ENCODE measurements around the gene CXCL11.
"Not testable (repeated sequence)": the region's sequence is repeated elsewhere in the genome, so short reads cannot be mapped to it uniquely, and the experiment has no call there.

The CXCL11 gene

DNA sequence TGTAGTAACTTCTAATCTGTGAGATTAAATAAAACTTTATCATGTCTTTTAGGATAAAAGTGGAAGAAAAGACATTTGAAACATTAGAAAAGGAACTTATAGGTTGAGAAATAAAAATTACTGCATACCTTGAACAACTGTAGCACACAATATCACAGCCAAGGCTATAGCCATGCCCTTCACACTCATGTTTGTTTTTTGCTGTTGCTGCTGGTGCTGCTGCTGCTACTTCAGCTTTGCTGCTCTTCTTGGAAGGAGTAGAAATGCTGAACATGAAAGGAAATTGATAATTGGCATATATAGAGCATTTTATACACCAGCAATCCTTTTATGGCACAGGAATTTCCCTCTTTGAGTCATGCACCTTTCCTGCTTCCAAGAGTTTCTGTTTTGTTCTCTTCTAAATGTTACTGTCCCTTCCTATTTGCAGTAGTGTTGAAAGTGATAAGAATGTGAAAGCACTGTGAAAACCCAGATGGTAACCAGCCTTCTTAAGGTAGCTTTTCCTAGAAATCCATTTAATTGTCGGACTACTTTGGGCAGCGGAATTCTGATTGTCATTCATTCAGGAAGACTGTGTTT is at the start of gene CXCL11:
Gene CXCL11 (minus strand): TSS at position 272 of the 582 bp plus-strand sequence. CDS start 83 bp downstream, at position 189.
- DNase-seq = no peak

DNA sequence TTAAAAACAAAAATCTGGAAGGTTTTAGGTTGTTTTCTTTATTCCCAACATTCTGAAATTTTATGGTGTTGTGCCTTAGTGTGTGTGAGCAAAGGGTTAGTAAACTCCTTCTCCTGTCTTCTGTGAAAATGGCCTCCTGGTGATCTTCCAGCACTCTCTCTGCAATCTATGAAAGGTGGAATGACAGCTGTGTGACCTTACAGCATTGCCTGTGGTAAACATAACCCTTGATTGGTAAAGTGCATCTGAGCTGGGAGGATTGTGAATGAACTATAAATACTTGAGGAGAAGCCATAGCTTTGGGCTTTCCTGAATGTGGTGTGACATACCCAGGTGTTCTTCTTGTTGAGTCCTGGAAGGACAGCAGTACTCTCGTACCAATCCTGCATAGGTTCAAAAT is 48.7 kb upstream of the CXCL11 start:
- DNase-seq = no peak

DNA sequence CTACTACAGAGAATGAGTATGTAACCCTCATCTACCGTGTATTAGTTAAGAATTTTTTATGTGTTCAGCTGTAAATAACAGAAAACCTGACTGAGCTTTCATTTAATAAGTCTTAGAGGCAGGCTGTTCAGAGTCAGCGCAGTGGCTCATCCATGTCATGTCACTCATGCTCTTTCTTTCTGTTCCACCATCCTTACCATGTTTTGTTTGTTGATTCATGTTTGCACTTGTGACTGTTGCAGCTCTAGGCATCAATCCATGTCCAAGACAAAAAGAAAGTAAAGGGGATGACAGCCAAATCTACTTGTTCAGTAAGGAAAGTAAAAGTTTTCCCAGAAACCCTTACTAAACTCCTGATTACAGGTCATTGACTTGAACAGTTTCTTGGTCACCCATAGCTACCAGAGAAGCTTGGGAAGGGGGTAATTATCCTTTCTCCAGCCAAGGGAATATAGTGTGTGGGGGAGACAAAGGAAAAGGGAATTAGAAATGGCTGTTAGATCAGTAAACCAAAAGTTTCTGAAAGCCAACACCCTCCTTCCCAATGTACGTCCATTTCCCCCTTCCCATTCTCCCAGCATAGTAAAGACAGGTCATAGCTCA is 47.6 kb upstream of the CXCL11 start:
- DNase-seq = no peak

DNA sequence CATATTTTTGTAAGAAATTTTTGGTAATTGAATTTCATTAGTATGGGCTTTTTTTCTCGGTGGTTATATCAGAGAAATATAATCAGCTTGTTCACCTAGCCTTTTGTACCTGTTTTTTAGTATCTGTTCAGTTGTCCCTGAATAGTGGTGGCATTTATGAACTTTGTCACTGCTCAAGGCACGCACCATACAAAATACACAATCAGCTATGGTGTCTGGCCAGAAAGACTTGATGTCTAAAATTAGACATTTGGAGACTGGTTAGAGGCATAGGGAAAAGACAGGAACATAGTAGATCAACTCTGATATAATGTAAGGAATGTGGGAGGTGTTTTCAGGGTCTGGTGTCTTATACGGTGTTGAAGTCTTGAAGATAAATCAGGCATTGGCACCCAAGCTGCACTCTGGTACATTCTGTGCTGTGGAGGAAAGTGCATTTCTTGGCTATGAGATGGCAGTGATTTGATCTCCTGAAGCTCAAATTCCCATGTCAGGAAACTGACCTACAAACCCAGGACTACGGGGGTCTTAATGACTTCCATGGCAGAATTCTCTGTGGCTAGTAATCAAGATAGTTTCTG is 42.3 kb upstream of the CXCL11 start:
- no peak for DNase-seq

DNA sequence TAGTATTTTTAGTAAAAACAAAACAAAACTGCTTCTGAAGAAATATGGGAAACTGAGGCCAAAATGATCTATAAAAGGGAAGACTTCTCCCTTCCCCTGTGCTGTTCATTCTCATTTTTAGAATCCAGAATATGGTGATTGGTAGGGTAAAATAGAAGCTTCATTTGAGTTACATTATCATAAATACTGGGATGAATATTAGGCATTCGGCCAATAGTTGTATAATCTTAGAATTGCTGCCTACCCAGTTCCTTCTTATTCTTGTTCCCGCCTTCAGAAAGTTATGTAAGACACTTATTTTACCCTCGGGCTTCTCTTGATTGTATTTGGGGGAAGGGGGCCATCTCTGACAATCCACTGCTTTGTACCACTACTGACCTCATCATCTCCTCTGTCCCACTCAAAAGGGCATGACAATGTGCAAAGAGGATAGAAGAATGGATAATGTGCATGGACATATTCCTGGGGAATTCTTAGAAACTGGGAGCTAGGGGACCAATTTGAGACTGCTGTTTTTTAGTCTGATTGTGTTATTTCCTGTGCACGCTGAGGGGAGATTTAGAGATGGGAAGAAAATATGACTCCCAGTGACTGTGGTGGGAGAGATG is 39.2 kb upstream of the CXCL11 start:
- no peak for DNase-seq

DNA sequence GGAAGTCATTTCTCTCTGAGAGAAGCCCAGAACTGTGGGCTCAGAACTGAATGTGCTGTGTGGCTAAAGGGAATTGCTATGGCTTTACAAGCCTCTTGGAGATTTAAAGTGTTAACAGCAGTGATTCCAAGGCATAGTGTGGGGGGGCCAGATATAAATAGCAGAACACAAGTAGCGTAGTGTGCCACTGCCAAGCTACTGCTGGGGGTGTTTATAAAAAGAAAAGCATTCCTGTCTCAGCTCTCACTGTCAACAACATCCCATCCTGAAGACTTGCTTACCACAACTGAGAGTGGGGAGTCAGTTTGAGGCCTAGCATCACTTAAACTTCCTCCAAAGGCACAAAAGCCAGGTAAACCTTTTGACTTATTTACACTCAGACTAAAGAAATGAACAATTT is 38.6 kb upstream of the CXCL11 start, which contains the start of gene ART3:
Gene ART3 (plus strand): TSS at position 242 of the 400 bp plus-strand sequence. CDS start 1,181 bp downstream, outside the sequence.
- DNase-seq = no peak

DNA sequence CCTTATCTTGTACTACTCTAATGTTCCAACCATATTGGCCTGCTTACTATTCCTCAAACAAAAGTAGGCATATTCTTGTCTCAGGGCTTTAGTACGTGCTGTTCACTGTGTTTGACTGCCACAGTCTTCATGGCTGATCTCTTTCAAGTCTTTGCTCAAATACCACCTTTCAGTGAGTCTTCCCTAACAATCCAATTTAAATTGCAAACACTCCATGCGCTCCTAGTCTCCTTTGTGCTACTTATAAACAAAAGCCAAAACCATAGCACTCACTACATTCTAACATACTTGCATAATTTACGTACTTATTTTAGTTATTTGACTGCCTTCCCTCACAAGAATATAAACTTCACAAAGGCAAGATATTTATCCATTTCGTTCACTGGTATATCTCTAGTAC is 36.9 kb upstream of the CXCL11 start:
- no peak for DNase-seq

DNA sequence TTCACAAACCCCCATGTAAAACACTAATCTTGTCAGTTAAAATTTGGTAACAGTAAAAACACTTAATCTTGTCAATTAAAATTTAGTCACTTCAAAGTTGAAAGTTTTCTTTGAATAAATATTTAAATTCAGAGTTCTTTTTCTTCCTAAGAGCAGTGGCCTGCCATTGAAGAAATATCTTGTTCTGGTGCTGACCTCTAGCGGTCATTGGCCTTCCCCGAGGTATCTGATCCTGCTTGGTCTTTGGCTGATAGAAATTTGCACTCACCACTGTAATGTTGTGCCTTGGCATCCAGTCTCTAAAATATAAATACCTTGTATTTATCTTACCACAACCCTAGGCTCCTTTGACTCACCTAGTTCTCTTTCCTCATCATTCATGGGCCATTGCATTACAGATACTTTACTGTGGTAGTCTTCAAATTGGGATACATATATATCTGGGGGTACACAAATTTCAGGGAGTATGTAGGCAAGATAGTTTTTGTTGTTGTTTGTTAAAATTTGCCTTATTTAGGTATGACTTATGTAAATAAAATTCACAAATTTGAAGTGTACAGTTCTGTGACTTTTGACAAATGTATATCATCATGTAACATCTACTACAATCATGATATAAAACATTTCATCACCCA is 31.9 kb upstream of the CXCL11 start:
- DNase-seq = peak; percentile 77 to 79

DNA sequence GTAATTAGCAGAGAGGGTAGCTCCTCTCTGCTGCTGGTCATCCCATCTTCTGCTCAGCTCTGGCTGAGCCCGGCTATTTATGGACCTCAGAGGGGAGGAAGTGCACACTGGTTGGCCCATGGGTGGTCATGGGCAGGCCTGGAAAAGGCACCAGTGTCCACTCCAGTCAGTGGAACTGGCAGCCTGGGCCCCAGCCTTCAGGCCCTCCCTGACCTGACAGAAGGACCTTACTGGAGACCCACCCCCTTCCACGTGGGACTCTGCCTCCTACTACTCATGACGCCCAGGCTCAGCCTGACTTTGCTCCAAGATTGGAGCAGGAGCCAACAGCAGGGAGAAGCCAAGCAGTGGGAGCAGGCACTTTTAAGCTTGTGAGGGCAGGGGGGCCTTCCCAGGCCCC is 30.7 kb upstream of the CXCL11 start:
- DNase-seq = no peak

DNA sequence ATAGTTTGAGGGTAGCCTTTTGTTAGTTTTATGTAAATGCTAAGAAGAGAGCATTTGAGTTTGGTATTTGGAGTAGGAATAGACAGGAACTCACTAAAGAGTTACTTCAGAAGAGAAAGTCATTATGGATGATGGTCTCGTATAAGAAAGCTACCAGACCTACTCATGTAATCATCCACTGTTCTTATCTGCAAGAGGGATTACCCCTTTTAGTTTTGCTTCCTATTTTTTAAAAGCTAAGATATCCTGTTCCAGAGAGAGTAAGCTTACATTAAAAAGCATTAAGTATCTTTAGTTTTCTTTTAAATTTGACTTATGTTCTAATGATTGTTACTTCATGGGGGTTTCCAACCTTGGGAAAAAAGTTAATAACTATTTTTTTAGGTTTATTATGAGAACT is 26.1 kb upstream of the CXCL11 start:
- DNase-seq = no peak

DNA sequence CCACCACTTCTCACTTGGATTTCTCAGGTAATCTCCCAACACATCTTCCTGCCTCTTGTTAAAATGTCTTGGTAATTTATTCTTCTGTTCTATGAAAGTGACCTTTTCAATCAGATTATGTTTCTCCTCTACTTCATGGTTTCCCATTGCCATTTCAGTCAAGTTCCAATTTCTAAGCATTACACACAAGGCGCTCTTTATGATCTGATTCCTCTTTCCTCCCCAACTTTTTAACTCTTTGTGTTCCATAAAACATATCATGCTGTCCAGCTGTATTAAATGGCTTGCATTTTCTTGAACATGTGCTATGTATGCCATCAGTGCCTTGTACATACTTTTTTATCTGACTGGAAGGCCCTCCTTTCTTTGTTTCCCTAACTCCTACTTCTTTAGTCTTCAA is 25.6 kb upstream of the CXCL11 start:
- no peak for DNase-seq

DNA sequence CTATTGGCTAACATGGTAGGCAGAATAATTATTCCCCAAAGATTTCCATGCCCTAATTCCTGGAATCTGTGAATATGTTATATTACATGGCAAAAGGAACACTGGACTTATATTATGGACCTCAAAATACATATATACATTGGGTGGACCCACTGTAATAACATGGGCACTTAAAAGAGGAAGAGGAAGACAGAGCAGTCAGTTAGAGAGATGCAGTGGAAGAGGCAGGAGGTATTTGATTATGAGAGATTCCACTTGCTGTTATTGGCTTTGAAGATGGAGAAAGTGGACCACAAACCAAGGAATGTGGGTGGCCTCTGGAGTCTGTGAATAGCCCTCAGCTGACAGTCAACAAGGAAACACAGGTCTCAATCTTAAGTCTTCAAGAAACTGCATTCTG is 24.6 kb upstream of the CXCL11 start:
- DNase-seq = no peak

DNA sequence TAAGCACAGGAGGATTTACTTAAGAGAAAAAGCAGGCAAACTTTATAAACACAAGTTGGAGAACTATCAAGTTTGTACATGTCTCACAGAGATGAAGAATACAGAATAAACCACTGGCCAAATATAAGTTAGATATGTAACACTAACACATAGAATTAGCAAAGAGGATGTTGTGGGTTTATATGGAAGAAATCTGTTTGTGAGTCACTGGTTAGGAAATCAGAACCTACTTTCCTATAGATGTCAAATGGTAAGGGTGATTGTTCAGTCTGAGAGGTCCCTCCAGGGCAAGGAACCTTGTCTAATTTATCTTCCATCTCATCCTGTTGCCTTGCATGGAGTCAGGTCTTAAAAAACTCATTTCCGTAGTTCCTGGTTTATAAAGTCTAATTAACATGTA is 23.9 kb upstream of the CXCL11 start:
- no peak for DNase-seq

DNA sequence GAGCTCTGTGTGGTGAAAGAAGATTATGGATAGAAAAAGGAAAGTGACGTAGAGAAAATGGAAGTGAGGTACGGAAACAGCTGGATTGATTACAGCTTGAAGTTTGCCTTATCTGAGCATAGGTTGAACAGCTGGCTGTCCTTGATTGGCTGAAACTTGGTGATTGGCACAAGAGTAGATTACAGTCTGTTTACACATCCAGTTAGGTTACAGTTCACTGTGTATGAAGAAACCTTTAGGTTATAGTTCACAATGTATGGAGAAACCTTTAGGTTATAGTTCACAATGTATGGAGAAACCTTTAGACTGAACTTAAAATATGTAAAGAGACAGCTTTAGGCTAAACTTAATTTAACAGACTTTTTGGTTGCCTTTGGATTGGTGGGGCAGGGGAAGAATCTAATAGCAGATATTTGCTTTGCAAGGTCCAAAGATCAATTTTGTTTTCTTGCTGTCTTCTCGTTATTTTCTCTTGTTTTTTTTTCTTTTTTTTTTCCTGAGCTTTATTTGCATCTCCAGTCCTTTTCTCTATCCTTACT is 23.1 kb upstream of the CXCL11 start:
- no peak for DNase-seq

DNA sequence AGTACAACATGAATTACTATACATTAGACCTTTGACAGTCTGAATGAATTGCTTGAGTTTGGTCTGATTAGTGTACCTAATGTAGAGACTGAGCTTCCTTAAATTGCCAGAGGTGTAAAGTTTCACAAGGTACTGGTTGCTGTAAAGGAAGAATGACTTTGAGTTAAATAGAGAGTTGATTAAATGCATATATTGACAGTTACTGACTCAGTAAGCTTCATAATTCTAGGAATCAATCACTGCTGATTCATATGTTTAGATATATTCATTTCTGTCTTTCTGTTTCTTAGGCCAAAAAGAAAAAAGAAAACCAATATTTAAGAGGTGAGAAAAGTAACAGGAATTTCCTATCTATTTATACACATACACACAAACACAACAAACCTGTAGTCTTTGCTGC is 22.4 kb upstream of the CXCL11 start:
- no peak for DNase-seq

DNA sequence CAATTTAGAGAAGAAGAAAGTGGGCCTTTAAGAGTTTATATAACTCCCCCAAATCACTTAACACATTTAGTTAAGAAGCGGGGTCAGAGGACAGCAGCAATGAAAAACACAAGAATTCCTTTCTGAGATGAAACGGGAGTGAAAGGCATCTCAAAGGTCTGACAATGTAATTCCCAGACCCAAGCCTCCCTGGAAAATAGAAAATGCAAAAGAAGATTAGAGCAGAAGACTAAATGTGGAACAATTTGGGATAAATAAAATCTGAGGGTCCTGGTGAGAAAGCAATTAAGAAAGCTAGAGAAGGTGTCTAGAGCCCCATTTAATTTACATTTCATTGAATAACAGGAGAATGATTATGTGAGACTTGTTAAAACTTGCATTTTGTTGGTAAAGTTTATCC is 19.6 kb upstream of the CXCL11 start:
- DNase-seq = no peak

DNA sequence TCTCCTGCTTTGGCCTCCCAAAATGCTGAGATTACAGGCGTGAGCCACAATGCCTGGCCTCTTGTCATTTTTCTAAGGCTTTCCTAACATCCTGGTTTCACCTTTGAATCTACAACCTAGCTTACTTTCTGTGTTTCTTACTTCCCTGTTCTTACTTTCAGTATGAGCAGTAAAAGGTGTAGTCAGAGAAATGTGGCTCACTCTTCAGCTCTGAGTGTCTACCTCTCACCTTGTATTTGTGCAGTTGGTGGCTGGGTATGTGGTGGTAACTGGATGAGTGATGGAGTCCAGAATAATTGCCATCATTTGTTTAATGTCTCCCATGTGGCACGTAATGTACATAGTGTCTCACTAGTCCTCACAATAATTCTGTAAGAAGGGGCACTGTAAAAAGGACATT is 19.1 kb upstream of the CXCL11 start:
- DNase-seq = peak; percentile 33 to 36

DNA sequence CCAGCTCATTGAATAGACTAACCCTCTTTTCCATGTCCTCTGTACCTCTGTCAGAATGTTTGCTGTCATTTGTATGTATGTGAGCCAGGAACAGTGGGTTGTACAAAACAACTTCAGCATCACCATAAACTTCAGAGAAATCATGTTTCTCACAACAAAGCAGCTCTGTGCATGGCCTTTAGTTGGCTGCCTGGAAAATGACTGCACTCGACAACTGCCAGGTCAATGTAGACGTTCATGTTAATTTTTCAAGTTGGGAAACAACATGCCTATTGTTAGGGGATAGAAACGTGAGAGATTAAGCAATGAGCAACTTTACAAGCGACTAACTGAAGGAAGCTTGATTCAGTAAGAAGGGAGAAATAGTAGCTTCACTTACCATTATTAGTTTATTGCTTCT is 17.9 kb upstream of the CXCL11 start:
- DNase-seq = no peak

DNA sequence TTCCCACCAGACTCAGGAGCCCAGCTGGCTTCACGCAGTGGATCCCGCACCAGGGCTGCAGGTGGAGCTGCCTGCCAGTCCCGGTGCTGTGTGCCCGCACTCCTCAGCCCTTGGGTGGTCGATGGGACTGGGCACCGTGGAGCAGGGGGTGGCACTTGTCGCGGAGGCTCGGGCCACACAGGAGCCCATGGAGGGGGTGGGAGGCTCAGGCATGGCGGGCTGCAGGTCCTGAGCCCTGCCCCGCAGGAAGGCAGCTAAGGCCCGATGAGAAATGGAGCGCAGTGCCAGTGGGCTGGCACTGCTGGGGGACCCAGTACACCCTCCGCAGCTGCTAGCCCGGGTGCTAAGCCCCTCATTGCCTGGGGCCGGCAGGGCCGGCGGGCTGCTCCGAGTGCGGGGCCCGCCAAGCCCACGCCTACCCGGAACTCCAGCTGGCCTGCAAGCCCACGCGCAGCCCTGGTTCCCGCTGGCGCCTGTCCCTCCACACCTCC is 14.7 kb upstream of the CXCL11 start:
- DNase-seq = not testable (repeated sequence)

DNA sequence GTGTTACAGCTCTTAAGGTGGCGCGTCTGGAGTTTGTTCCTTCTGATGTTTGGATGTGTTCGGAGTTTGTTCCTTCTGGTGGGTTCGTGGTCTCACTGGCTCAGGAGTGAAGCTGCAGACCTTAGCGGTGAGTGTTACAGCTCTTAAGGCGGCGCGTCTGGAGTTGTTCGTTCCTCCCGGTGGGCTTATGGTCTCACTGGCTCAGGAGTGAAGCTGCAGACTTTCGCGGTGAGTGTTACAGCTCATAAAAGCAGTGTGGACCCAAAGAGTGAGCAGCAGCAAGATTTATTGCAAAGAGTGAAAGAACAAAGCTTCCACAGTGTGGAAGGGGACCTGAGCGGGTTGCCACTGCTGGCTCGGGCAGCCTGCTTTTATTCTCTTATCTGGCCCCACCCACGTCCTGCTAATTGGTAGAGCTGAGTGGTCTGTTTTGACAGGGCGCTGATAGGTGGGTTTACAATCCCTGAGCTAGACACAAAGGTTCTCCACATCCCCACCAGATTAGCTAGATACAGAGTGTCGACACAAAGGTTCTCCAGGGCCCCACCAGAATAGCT is 14.1 kb upstream of the CXCL11 start:
- not testable (repeated sequence) for DNase-seq

DNA sequence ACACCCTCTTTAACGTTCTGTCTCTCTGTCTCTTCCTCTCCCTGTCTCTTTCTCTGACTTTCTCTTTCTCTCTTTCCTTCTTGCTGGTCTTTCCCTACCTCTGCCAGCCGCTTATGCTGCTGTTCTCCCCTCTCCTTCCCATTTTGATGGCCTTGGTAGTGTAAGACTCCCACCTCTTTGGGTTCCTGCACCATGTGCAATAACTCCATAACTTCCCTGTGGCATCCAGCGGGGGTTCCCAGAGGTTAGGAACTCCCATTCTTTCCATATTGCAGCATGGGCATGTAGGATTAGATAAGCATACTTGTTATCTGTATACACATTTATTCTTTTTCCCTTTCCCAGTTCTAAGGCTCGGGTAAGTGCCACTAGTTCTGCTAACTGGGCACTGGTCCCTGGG is 8.8 kb upstream of the CXCL11 start:
- not testable (repeated sequence) for DNase-seq

DNA sequence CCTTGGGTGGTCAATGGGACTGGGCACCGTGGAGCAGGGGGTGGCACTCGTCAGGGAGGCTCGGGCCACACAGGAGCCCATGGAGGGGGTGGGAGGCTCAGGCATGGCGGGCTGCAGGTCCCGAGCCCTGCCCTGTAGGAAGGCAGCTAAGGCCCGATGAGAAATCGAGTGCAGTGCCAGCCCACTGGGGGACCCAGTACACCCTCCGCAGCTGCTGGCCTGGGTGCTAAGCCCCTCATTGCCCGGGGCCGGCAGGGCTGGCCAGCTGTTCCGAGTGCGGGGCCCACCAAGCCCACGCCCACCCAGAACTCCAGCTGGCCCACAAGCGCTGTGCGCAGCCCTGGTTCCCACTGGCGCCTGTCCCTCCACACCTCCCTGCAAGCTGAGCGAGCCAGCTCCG is 7.4 kb upstream of the CXCL11 start:
- DNase-seq = not testable (repeated sequence)

All from activated T-cell treated with anti-CD3 and anti-CD28 coated beads, Interleukin-2, amount 50 U/mL, for 48 hours (primary cell).